HG02763 (cell line): Measurements from ENCODE around the gene FAM120A.

Experiments
- ATAC-seq: cut with Tn5 transposase; IDR thresholded peaks from one replicate; pipeline ENCODE4 v1.9.1; 2021; ENCODE audit warnings: mild to moderate bottlenecking, moderate library complexity; ENCODE audit not compliant: unreplicated experiment

Gene FAM120A

DNA sequence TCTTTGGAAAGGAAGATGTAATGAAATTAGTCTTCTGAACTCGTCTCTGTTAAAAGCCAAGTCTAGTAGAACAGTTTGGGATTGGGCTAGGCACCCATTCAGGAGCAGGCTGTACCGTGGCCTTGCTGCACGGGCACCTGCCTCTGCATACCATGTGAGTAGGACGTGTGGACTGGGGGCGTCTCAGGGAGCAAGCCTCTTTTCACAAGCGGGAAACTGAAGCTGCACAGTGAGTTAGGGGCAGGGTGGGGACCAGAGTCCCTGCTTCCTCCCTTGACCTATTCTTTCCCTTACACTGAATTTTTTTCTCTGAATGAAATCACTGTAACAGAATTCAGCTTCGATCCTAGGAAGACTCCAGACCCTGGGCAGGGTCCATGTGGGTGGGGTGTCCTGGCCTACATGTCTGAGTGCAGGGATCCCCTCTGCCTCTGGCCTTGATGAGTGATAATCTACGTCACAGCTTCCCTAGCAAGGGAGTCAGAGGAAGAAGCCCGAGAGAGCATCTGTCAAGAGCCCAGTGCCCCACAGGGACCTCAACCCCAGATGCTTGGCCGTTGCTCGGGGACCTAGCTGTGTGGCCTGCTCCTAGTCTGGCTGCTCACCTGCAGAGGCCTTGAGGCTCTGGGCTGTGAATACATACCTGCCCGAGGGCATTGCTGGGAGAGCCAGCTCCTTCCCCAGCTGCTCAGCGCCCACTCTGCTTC lies 140.0 kb downstream of the FAM120A start:
- no peak for ATAC-seq

DNA sequence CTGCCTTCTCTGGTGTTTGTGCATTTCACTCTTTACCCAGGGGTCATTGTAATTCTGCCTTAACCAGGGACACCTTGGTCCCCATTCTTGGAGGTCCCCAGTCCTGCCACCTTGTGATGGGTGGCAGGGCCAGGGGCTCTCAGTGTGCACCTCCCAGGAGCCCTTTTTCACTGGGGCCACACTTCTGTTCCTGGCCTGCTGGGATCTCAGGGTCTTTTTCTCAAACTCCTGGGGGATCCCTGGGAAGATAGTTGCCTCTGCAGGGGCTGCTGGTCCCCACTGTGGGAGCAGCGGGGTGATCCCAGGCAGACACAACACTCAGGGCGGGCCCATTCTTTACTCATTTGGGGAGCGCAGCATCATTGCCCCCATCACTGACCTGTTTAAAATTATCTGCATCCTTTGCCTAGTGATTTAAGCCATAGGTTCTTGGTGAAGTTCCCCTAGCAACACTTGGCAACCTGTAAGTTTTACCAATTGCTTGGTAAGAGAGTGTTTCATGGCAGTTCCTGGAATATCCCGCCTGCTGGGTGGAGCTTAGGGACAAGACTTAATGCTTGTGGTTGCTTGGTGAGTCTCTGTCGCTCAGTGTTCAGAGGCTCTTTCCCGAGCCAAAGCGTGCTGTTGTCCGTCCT lies 140.6 kb downstream of the FAM120A start:
- no peak for ATAC-seq

DNA sequence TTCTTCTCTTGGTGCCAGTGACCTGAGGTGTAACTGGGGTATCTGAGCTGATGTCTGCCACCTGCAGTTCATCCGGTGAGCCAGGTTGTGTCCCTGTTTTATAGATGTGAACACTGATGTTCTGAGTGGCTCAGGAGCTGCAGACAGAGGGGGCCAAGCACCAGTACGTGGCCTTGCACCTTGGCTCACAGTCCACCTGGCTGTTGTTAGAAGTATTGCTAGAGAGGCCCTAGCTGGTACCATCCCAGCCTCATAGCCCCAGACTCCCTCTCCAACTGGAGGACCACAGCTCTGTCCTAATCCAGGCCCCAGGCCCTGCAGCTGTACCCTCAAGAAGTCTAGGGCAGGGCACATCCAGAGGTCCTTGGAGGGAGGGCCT lies 141.1 kb downstream of the FAM120A start:
- no peak for ATAC-seq

DNA sequence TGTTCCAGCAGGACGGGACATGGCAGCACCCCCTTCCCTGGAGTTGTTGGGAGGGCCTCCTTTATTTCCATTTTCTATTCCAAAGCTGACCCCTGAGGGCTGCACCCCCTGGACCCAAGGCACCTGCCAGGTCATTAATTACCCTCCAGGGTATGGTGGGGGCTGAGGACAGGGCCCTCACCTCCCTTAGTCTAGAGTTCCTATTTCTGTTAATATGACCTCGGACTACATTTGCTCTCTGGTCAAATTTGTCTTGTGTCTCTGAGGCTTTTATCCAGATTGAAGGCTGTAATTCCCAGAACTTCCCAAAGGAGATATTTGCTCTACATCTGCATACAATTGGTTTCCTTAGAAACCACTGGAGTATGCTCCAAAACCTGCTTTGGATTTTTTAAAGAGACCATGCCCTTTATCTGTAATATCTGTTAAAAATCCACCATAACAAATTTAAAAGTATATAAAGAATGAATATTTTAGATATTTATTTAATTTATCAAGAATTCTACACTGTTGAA lies 141.7 kb downstream of the FAM120A start:
- ATAC-seq = no peak

DNA sequence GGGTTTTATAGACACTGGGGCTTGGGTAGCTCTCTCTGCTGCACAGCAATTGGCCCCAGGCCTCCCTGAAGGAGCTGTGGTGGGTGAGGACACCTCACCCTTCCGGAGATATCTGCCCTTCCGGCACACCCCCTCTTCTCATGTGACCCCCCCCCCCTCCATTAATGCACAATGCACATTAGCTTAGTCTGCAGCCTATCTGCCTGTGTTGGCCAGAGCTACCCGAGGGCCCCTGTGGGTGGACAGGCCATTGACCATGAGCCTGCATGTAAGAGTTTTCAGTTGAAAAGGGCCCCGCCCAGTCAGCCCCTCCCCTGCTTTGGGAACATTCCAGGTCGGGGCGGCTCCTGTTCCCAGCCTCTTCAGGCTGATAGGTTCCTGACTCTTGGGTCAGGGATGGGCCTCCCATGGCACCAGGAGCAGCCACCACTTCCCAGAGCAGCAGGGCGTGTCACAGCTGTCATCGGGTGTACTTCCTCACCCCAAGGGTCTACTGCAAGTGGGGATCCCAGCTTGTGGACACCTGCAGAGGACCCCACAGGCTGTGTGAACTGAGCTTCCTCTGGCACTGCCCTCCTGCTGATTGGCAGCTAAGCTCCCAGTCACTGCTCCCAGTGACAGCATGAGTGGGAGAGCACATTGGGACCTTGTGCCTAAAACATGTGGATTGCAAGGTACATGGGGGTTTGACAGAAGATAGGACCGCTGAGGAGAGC lies 142.7 kb downstream of the FAM120A start:
- no peak for ATAC-seq

DNA sequence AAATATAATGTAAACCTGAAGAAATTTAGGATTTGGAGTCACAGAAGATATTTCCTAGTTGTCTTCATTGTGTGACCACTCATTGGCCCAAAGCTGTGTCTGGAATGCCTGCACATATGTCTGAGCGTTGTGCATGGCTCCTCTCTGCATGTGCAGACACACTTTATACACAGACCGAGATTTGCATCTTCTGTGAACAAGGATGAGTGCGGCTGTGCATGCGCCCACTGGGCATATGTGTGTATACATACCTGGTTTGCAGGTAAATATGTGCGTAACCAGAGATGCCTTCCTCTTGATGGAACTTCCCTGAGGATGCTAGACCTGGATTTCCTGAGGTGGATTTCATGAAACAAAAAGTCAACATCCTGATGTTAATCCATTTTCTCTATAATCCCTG lies 144.0 kb downstream of the FAM120A start:
- no peak for ATAC-seq

DNA sequence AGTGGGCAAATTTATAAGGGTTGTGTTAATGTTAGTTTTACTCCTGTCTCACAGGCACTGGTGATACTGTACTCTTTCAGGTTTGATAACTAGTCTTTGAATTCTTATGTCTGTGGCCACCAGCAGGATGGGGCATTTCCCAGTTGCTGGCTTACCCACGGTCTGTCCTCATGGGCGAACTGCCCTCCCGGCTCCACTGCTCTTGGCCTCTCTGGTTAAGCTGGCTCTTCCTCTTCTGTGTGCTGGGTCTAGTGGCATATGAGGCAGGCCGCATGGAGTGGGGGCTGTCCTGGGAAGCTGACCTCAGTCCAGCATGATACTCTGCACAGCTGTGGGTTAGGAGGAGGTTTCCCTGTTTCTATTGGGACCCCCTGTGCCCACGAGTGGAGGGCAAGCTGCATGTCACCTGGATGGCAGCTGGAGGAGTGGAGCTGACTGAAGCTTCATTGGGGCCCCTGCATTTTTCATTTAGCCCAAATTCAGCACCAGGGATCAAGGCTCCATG lies 144.4 kb downstream of the FAM120A start:
- no peak for ATAC-seq

DNA sequence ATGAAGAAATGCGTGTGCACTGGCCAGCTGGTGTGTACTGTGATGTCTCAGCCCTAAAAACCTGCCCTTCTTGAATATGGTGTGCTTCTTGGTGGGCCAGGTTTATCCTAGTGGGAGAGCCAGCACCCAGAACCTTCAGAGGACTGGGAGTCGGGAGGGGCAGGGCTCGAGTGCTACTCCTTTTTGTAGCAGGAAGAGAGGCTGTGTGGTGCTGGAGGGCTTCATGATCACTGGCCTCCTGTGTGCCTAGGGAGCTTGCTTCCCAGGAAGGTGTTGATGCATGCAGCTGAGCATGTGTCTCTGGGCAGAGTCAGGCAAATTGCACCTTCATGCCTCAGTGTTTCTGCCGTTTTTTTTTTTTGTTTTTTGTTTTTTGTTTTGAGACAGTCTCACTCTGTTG lies 144.9 kb downstream of the FAM120A start:
- no peak for ATAC-seq

DNA sequence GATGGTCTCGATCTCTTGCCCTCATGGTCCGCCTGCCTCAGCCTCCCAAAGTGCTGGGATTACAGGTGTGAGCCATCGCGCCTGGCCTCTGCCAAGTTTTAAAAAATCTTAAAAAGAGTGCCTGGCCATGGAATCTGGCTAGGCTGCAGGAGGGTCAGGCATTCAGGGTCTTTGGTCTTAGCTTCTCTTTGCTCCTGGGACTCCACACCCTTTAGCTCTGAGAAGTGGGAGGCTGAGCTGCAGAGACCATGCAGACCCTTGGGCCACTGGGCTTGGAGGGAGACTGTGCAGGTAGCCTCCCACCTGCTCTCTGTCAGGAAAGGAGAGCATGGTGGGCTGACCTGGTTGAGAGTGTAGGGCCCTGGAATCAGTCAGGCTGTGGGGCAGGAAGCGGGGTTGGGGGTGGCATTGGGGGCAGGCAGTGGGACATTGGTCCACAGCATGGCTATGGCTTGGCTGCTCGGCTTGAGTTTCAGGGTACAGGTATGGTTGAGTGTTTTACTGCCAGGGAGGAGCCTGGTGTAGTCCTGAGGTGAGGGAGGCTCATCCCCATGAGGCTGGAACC lies 145.7 kb downstream of the FAM120A start:
- ATAC-seq = no peak

DNA sequence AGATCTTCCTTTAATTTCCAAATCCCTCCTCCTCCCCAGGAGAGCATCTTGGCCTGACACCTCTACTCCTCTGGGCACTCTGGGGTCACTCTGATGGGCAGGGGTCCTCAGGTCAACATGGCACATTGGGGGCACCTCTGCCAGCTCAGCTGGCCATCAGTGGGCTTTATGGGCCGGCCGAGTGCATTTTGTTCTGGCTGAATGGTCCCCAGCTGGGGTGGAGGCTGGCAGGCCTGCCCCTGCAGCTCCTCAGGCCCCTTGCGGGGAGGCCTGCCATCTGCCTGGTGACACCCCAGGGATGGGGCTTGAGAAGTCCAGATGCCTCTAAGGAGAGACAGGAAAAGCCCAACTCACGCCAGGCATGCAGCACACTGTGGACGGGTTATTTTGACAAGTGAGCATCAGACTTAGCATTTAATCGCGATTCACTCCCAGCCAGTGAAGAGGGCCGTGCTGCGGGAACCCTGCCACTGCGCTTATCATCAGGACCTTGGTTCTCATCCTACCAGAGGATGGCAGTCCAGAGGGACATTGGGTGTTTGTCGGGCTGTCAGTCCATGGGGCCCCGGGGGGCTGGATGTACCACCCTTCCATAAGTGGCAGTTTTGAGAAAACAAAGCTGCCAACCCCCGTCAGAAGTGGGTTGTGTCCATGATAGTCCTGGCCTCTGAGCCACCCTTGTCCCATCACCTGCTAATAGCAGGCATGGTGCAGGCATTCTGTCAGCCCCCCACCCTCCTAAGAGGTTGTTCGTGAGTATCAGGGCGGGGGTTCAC lies 146.6 kb downstream of the FAM120A start:
- ATAC-seq = no peak

DNA sequence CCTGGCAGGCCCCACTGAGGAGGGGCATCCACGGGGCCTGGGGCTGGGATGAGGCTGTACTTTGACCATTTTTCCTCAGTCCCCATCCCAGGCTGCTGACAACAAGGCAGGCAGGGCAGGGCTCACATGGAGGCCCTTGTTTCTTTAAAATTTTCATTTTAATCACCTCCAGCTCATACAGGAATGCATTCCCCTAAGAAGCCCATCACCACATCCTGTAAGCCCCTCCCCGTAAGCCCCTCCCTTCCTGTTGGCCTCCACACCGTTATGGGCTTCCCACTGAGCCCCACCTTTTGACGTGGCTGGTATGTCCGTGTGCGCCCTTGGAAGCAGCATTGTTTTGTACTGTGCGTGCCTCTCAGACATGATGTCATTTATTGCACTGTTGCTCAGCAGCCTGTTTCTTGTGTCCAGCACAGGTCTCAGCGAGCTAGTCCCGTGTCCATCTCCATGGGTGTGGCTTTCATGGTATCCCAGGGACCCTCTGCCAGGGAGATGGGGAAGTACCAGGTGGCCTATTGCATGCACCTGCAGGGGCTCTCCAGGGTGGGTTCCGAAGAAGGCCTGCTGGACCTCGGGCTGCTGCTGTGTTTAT lies 147.3 kb downstream of the FAM120A start:
- no peak for ATAC-seq

DNA sequence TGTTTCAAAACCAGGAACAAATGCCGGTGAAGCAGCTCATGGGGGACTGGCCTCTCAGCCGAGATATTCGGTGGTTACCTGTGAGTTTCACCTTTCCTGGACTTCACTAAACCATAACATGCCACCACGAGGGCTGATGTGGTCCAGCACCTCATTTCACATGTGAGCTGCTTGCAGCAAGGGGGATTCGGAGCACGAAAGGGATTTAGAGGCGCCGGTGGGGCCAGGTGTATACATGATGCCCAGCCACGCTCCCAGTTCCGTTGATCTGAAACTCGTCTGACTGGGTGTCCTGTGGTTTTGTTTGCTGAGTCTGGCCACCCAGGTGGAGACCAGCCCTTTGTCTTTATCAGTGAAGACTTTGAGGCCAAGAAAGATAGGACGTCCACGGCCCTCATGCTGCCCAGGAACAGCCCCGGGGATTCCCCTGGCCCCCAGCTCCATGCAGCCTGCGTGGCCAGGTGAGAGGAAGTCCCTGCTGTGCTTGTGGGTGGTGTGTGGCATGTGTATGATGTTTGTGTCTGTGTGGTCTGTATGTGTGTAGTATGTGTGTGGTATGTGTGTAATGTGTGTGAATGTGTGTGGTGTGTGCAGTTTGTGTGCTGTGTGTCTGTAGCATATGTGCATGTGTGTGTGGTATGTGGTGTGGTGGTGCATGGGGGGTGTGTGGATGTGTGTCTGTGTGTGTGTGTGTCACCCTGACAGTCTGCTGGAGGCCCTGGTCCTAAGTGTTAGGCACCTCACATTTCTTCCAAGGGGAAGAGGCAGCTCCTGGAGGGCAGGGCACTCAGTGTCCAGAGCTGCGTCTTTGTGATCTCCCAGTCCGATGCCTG lies 148.3 kb downstream of the FAM120A start:
- ATAC-seq = no peak

DNA sequence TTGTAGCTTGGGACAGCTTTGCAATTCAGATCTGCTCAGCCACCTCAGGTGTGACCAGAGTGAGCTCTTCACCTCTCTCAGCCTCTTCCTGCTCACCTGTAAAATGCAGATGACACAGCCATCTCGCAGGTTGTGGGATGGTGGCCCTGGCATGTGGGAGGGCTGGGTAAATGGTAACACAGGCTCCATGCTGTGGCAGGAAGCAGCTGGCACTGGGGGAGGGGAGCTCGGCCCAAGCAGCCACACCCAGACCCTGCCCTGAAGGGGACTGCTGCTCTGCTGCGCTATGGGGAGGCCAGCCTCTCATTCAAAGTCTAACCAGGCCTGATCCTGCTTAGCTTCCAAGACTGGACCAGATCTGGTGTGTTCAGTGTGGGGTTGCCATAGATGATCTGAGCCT lies 149.0 kb downstream of the FAM120A start:
- ATAC-seq = no peak

DNA sequence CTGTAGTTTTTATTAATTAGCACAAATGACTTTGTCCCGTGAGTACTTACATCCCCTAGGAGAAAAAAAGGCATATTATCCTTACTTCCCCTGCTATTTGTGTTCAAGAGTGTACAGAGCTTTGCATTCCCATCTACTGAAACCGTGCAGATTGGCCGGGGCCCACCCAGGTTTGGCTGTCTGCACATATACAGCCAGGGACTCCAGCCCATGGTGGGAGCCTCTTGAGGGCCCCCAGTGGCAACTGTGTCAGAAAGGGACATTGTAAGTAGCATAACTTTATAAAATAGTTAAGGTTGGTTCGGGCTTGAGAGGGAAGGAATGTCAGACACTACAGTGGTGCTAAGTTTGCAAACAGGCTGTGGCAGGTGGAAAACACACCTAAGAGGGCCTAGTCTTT lies 149.6 kb downstream of the FAM120A start:
- no peak for ATAC-seq

DNA sequence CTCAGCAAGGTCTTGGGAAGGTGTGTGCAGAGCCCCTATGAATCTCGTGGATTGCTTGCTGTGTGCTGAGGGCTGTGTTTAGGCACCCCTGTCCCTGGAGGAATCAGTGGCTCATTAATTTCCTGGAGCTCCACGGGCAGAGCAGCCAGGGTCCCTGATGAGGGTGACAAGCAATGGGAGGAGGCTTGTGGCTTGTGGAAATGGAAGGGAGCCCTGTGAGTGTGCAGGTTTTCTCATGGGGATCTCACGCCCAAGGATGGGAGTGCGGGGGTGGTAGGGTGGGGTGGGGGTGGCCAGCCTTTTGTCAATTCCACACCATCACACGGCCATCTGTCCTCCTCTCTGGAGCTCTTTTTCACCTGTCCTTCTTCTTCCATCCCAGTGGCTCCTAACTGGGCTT lies 150.2 kb downstream of the FAM120A start:
- ATAC-seq = no peak

DNA sequence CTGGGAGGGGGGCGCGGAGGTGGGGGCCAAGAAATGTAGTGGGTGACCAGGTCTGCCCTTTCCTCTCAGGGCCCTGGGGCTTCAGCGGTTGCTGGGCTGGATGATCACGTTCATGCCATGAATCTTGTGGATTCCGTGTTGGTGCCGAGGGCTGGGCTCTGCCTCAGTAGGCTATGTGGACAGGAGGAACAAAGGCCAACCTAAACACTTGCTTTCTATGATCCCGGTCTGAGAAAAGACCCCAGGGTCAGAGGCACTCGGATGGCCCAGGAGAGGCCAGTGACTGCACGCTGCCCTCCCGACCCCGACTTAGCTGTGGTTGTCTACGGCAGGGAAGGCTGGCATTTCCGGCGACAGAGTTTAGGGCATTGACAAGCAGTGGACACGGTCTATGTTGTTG lies 151.5 kb downstream of the FAM120A start:
- no peak for ATAC-seq

DNA sequence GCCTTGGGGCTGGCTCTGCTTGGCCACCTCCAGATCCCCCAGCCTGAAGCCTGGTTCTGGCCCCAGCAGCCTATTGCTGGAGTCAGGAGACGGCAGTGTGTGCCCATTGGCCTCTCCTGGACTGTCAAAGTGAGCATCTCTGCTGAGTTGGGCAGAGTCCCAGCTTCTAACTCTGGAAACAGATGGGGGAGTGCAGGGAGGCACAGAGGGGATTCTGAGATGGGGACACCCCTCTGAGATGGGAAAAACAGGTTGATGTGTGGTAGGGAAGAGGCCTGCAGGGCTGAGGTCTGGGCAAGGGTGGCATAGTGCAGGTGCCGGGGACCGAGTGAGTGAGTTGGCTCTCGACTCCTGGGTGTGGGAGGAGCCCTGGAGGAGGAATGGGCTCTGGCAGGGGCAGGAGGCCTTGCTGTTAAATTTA lies 152.4 kb downstream of the FAM120A start:
- no peak for ATAC-seq

DNA sequence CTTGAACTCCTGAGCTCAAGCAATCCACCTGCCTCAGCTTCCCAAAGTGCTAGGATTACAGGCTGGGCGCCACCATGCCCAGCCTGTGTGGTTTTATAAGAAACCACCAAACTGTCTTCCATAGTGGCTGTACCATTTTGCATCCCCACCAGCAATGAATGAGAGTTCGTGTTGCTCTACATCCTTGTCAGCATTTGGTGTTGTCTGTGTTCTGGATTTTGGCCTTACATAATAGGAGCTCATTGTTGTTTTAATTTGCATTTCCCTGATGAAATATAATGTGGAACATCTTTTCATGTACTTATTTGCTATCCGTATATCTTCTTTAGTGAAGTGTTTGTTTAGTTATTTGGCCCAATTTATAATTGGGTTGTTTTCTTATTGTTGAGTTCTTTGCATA lies 154.7 kb downstream of the FAM120A start:
- no peak for ATAC-seq

DNA sequence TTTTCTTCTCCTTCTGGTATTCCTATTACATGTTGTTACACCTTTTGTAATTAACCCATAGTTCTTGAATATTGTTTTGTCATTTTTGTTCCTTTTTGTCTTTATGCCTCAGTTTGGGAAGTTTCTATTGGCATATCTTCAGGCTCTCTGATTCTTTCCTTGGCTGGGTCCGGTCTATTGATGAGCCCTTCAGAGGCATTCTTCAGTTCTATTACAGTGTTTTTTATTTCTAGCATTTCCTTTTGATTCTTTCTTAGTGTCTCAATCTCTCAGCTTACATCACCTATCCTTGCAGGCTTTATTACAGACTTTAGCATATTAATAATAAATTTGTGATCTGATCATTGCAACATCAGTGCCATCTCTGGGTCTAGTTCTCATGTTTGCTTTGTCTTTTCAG lies 158.7 kb downstream of the FAM120A start:
- ATAC-seq = no peak
